SK-N-SH (cell line): Measurements from ENCODE around the gene IRF2BP2. TPM values are rescaled to one million over a fixed set of nuclear protein-coding genes. Genes with fewer than 3 reads are reported as not detected.

Source experiments
- CTCF ChIA-PET: fragments of 300-600, 350-600 bp; formaldehyde crosslinking; extraction: SDS; loops from one replicate; lab custom pipeline; 2021; lab: Yijun Ruan, JAX
- POLR2A ChIA-PET: fragments of 350-600 bp; sonication (Branson Sonifier 250); formaldehyde crosslinking; extraction: SDS; loops from one replicate; lab custom pipeline; 2020; ENCODE audit warnings: antibody characterized with exemption, inconsistent platforms; lab: Yijun Ruan, JAX
- DNase-seq: peaks from one replicate; pipeline ENCODE4 v3.0.0; 2012
- H2AFZ ChIP-seq: fragments of 200-600 bp; sonication (generic); 2 replicates; pipeline ENCODE4 v1.8.1; 2016; ENCODE audit warnings: antibody characterized with exemption, mild to moderate bottlenecking, low read depth
- H3F3A ChIP-seq: fragments of 200-600 bp; sonication (generic); replicated peaks from 2 replicates; pipeline ENCODE3; 2016; ENCODE audit warnings: antibody characterized with exemption, mild to moderate bottlenecking; ENCODE audit not compliant: insufficient read depth
- H3K27ac ChIP-seq, 2 experiments: fragments of 200-500 bp in 1 of 2; fragments of 200-600 bp in 1 of 2; sonication (Bioruptor generic) in 1 of 2; sonication (generic), shearing (Covaris generic) in 1 of 2; 2 replicates each; pipeline versions ENCODE4 v1.5.1 to v1.6.1; 2014 to 2016; ENCODE audit warnings: low read depth in 2 of 2, inconsistent platforms in 1 of 2, low read length in 1 of 2, mild to moderate bottlenecking in 1 of 2, mixed read lengths in 1 of 2
- H3K27me3 ChIP-seq: fragments of 200-600 bp; sonication (generic), shearing (Covaris generic); 2 replicates; pipeline ENCODE4 v1.6.1; 2016; ENCODE audit warnings: mixed run types; ENCODE audit not compliant: insufficient read depth
- H3K36me3 ChIP-seq, 2 experiments: fragments of 200-500 bp in 1 of 2; fragments of 200-600 bp in 1 of 2; sonication (Bioruptor generic) in 1 of 2; sonication (generic) in 1 of 2; replicated peaks in 1 of 2; 2 replicates each; pipeline versions ENCODE3 to v1.5.1; 2014 to 2016; ENCODE audit warnings: low read length in 1 of 2, mild to moderate bottlenecking in 1 of 2; ENCODE audit not compliant: insufficient read depth in 2 of 2, control insufficient read depth in 1 of 2
- H3K4me1 ChIP-seq, 2 experiments: fragments of 200-500 bp in 1 of 2; fragments of 200-600 bp in 1 of 2; sonication (Bioruptor generic) in 1 of 2; sonication (generic), shearing (Covaris generic) in 1 of 2; 2 replicates each; pipeline versions ENCODE4 v1.5.1 to v1.6.1; 2014 to 2016; ENCODE audit warnings: low read depth in 1 of 2, low read length in 1 of 2, mixed run types in 1 of 2; ENCODE audit not compliant: insufficient read depth in 2 of 2, control insufficient read depth in 1 of 2
- H3K4me2 ChIP-seq: fragments of 200-600 bp; sonication (generic), shearing (Covaris generic); 2 replicates; pipeline ENCODE4 v1.6.1; 2017; ENCODE audit warnings: mixed run types
- H3K4me3 ChIP-seq, 2 experiments: fragments of 200-500 bp in 1 of 2; fragments of 200-600 bp in 1 of 2; sonication (Bioruptor generic) in 1 of 2; sonication (generic), shearing (Covaris generic) in 1 of 2; 2 replicates each; pipeline versions ENCODE4 v1.5.1 to v1.8.1; 2014 to 2016; ENCODE audit warnings: low read depth in 2 of 2, inconsistent platforms in 1 of 2, low read length in 1 of 2, mild to moderate bottlenecking in 1 of 2, mixed read lengths in 1 of 2, moderate library complexity in 1 of 2
- H3K79me2 ChIP-seq: fragments of 200-600 bp; sonication (generic); 2 replicates; pipeline ENCODE4 v1.8.1; 2017; ENCODE audit warnings: mild to moderate bottlenecking; ENCODE audit not compliant: insufficient read depth
- H3K9ac ChIP-seq: fragments of 200-600 bp; sonication (generic); 2 replicates; pipeline ENCODE4 v1.6.1; 2017; ENCODE audit warnings: mixed run types
- H3K9me2 ChIP-seq: fragments of 200-600 bp; sonication (generic); 2 replicates; pipeline ENCODE4 v1.6.1; 2017; ENCODE audit warnings: mixed run types
- H3K9me3 ChIP-seq: fragments of 200-600 bp; sonication (generic); 2 replicates; pipeline ENCODE4 v1.6.1; 2017; ENCODE audit warnings: mixed run types, mild to moderate bottlenecking, moderate library complexity
- H4K20me1 ChIP-seq: fragments of 200-600 bp; sonication (generic); 2 replicates; pipeline ENCODE4 v1.6.1; 2017; ENCODE audit warnings: mild to moderate bottlenecking, mixed run types; ENCODE audit not compliant: insufficient read depth
- ELF1 ChIP-seq: IDR thresholded peaks from 2 replicates; pipeline ENCODE4 v1.4.0; 2012
- EP300 ChIP-seq, 2 experiments: IDR thresholded peaks; 2 replicates each; pipeline versions ENCODE4 v1.4.0 to v1.6.1; 2012; ENCODE audit warnings: borderline replicate concordance in 1 of 2, low read depth in 1 of 2, low read length in 1 of 2
- FOSL2 ChIP-seq: IDR thresholded peaks from 2 replicates; pipeline ENCODE4 v1.4.0; 2012; ENCODE audit warnings: low read depth, mild to moderate bottlenecking, moderate library complexity, borderline replicate concordance
- FOXJ3 ChIP-seq: sonication (generic); formaldehyde crosslinking; IDR thresholded peaks from 2 replicates; pipeline ENCODE4 v1.5.1; 2020; ENCODE audit warnings: mild to moderate bottlenecking, missing genetic modification reagents
- FOXM1 ChIP-seq: IDR thresholded peaks from 2 replicates; pipeline ENCODE4 v1.4.0; 2012; ENCODE audit warnings: low read depth, mild to moderate bottlenecking
- GABPA ChIP-seq: IDR thresholded peaks from 2 replicates; pipeline ENCODE4 v1.4.0; 2012; ENCODE audit warnings: low read depth, mild to moderate bottlenecking
- JUND ChIP-seq: IDR thresholded peaks from 2 replicates; pipeline ENCODE4 v1.4.0; 2012
- MEF2A ChIP-seq: IDR thresholded peaks from 2 replicates; pipeline ENCODE4 v1.4.0; 2012; ENCODE audit warnings: low read depth, borderline replicate concordance
- NFIC ChIP-seq: IDR thresholded peaks from 2 replicates; pipeline ENCODE4 v1.4.0; 2012; ENCODE audit warnings: borderline replicate concordance
- NRF1 ChIP-seq: IDR thresholded peaks from 2 replicates; pipeline ENCODE4 v1.6.1; 2012; ENCODE audit warnings: low read depth, mild to moderate bottlenecking, low read length
- RAD21 ChIP-seq: IDR thresholded peaks from 2 replicates; pipeline ENCODE4 v1.6.1; 2012; ENCODE audit warnings: mild to moderate bottlenecking, low read length
- RCOR1 ChIP-seq: fragments of 150-350 bp; IDR thresholded peaks from 2 replicates; pipeline ENCODE4 v1.6.1; 2017; ENCODE audit warnings: antibody characterized with exemption, low read length
- TCF12 ChIP-seq: IDR thresholded peaks from 2 replicates; pipeline ENCODE4 v1.4.0; 2012
- TEAD4 ChIP-seq: IDR thresholded peaks from 2 replicates; pipeline ENCODE4 v1.4.0; 2012; ENCODE audit warnings: mild to moderate bottlenecking, borderline replicate concordance; ENCODE audit not compliant: insufficient read depth
- WGBS: methylation state at CpG from one replicate; pipeline ENCODE4 v1.1.6; 2017; ENCODE audit warnings: low lambda C conversion rate; 5-methylcytosine and 5-hydroxymethylcytosine counted together
- polyA plus RNA-seq, 3 experiments: library from polyadenylated mRNA; depleted of rRNA; stranded (reverse); fragments of >200 nt; gene quantifications; 2 replicates each; pipeline ENCODE4 v1.2.3, GENCODE V29; 2012
- TF ChIP-seq, protein P1 (sequence below): IDR thresholded peaks from 2 replicates; pipeline ENCODE4; 2012
- TF ChIP-seq, protein P2 (sequence below): fragments of 150-350 bp; IDR thresholded peaks from 2 replicates; pipeline ENCODE4 v1.6.1; 2016; ENCODE audit warnings: mild to moderate bottlenecking, low read depth, low read length
- TF ChIP-seq, protein P3 (sequence below): fragments of 200-600 bp; sonication (generic); IDR thresholded peaks from 2 replicates; pipeline ENCODE4 v1.6.1; 2017; ENCODE audit warnings: antibody characterized with exemption, mild to moderate bottlenecking, moderate library complexity
- TF ChIP-seq, protein P4 (sequence below): IDR thresholded peaks from 2 replicates; pipeline ENCODE4 v1.4.0; 2012; ENCODE audit warnings: low read depth, borderline replicate concordance
- TF ChIP-seq, protein P5 (sequence below): IDR thresholded peaks from 2 replicates; pipeline ENCODE4 v1.4.0; 2012; ENCODE audit warnings: low read depth

The IRF2BP2 gene
- polyA plus RNA-seq, 1 of the 3 experiments (the other 2 are of a cell fraction), result 73.9 TPM

DNA sequence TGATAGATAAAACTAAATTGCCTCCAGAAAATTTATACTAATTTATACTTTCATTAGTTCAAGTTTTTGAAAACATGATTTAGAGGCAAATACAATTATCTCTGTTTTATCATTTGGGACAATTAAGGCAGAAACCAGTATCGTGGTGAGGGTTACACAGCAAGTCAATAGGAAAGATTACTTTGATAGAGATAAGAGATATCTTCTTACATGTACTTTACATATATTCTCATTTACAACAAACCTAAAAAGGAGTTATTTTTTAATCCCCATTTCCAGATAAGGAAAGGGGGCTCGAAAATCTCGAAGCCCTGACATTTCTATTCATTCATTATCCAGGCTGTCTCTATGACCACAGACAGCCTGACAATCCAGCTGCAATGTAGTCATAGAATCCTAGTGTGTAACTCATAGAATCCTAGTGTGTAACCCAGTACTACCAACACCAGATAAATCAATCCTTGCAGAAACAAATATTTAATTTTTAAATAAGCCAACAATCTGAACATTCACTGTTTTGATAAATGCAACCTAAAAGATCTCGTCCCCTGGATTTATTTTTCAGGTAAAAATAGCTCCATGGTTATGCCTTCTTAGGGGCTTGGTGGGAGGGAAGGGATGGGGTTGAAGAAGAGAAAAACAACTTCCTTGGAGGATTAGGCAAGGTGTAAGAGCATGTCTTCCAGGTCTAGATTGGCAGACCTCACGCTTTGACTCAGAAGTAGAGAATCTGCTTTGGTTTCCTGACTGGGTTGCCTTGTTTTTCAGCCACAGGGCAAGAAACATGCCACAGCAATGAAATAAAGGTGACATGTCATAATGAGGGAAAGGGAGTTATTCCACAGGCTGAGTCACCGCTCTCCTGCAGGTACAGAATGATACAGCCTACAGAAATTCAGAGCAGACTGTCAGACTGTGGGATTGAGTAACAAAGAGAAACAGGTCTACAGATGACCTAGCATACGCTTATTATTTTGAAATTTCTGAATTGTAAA, 45.6 kb downstream of the IRF2BP2 start:
- no peak for DNase-seq
- Histone ChIP-seq H3K9me2 (no peaks in the 10 kb centered on the region), H3K9ac (peak overlapping the region; percentile 7; the same call in 1 of the 2 replicates), H2AFZ (no peak overlapping the region), H3K9me3 (no peaks in the 10 kb centered on the region), H3K4me3 (no peak overlapping the region), H3F3A (peaks cover 3% of the 10 kb centered on the region), H3K27ac (peak overlapping the region; percentile 53 to 97), H4K20me1 (no peaks in the 10 kb centered on the region), H3K27me3 (no peaks in the 10 kb centered on the region), H3K4me2 (peak overlapping the region; percentile 2; the same call in 1 of the 2 replicates), H3K36me3 (no peaks in the 10 kb centered on the region), H3K79me2 (no peaks in the 10 kb centered on the region; the same call in 1 of the 2 replicates)
- 30% methylated on average over 7 of the region's 7 CpGs for WGBS
- CTCF ChIA-PET, result interaction anchor here (1.0 to 1.2 kb wide), 2 partner anchors 11 to 65 kb away, joined by 3 read pairs; no protein-coding TSS in a partner anchor
- POLR2A ChIA-PET, result no interaction called here
- TF ChIP-seq, protein P1, sequence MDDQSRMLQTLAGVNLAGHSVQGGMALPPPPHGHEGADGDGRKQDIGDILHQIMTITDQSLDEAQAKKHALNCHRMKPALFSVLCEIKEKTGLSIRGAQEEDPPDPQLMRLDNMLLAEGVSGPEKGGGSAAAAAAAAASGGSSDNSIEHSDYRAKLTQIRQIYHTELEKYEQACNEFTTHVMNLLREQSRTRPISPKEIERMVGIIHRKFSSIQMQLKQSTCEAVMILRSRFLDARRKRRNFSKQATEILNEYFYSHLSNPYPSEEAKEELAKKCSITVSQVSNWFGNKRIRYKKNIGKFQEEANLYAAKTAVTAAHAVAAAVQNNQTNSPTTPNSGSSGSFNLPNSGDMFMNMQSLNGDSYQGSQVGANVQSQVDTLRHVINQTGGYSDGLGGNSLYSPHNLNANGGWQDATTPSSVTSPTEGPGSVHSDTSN, result peak; percentile 83
- TF ChIP-seq GABPA (no peak), NRF1 (no peak), FOXJ3 (CRISPR knock-in tag) (no peak), FOSL2 (peak; percentile 92), FOXM1 (no peak), EP300 (IDR thresholded peaks at IDR 0.05; ENCODE audit: borderline replicate concordance in 1 of 2, low read depth in 1 of 2, low read length in 1 of 2) (peak; percentile 50 to 89; a peak in 3 of 4 replicates), NFIC (peak; percentile 64; the same call in 1 of the 2 replicates), TEAD4 (peak; percentile 61; the same call in 1 of the 2 replicates), ELF1 (no peak), RCOR1 (no peak), RAD21 (no peak), TCF12 (peak; percentile 84), MEF2A (no peak), JUND (peak; percentile 83)
- TF ChIP-seq, protein P2, sequence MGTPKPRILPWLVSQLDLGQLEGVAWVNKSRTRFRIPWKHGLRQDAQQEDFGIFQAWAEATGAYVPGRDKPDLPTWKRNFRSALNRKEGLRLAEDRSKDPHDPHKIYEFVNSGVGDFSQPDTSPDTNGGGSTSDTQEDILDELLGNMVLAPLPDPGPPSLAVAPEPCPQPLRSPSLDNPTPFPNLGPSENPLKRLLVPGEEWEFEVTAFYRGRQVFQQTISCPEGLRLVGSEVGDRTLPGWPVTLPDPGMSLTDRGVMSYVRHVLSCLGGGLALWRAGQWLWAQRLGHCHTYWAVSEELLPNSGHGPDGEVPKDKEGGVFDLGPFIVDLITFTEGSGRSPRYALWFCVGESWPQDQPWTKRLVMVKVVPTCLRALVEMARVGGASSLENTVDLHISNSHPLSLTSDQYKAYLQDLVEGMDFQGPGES, result no peak
- TF ChIP-seq, protein P3, sequence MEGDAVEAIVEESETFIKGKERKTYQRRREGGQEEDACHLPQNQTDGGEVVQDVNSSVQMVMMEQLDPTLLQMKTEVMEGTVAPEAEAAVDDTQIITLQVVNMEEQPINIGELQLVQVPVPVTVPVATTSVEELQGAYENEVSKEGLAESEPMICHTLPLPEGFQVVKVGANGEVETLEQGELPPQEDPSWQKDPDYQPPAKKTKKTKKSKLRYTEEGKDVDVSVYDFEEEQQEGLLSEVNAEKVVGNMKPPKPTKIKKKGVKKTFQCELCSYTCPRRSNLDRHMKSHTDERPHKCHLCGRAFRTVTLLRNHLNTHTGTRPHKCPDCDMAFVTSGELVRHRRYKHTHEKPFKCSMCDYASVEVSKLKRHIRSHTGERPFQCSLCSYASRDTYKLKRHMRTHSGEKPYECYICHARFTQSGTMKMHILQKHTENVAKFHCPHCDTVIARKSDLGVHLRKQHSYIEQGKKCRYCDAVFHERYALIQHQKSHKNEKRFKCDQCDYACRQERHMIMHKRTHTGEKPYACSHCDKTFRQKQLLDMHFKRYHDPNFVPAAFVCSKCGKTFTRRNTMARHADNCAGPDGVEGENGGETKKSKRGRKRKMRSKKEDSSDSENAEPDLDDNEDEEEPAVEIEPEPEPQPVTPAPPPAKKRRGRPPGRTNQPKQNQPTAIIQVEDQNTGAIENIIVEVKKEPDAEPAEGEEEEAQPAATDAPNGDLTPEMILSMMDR, result no peak
- TF ChIP-seq, protein P4, sequence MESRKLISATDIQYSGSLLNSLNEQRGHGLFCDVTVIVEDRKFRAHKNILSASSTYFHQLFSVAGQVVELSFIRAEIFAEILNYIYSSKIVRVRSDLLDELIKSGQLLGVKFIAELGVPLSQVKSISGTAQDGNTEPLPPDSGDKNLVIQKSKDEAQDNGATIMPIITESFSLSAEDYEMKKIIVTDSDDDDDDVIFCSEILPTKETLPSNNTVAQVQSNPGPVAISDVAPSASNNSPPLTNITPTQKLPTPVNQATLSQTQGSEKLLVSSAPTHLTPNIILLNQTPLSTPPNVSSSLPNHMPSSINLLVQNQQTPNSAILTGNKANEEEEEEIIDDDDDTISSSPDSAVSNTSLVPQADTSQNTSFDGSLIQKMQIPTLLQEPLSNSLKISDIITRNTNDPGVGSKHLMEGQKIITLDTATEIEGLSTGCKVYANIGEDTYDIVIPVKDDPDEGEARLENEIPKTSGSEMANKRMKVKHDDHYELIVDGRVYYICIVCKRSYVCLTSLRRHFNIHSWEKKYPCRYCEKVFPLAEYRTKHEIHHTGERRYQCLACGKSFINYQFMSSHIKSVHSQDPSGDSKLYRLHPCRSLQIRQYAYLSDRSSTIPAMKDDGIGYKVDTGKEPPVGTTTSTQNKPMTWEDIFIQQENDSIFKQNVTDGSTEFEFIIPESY, result 0 out of 2 replicates have a peak, but pooled peaks have one; percentile 13
- TF ChIP-seq, protein P5, sequence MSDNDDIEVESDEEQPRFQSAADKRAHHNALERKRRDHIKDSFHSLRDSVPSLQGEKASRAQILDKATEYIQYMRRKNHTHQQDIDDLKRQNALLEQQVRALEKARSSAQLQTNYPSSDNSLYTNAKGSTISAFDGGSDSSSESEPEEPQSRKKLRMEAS, result peak; percentile 49; the same call in 1 of the 2 replicates
- TF ChIP-seq, all 33 proteins: peak for 9
- peaks cover 11 to 40% of the 10 kb centered on the region in 2 experiments; a peak in 3 of 4 replicates for H3K4me1 ChIP-seq
